ENCODE measurements around the gene PRPSAP2. TPM values are rescaled to one million over a fixed set of nuclear protein-coding genes. Genes with fewer than 3 reads are reported as not detected.

The PRPSAP2 gene
- total RNA-seq, 2 donors from 2014 or later = 34.8 to 35.9 TPM

DNA sequence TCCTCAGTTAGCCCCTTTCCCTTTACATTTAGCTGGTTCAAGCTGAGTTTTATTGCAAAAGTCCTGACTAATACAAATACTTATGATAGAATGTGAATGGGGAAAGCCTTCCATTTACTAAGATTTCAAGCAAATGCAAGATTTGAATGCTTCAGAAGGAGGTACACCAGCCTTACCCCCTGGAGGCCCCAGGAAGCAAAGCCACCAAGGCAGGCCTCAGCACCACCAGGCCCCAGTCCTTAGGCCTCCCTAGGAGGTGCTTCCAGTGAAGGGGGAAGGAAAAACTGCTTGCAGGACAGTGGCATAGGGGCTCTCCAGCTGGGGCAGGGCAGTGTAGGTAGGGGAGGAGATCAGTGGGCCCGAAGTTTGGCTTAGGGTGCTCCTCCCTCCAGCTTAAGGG, 7.3 kb upstream of the PRPSAP2 start:
- H3K27me3 ChIP-seq = no peaks in the 10 kb centered on the region
- intact Hi-C loops (cut with DNase I) = no loop called here
- H3K36me3 ChIP-seq = no peaks in the 10 kb centered on the region
- DNase-seq = no peak
- H3K9me3 ChIP-seq = no peaks in the 10 kb centered on the region
- no peaks in the 10 kb centered on the region for H3K4me1 ChIP-seq
- no peak overlapping the region for H3K9ac ChIP-seq (ENCODE audit: low read depth in 2 of 2, low read length in 2 of 2)
- no peak overlapping the region for H3K4me3 ChIP-seq
- TF ChIP-seq, protein P1, sequence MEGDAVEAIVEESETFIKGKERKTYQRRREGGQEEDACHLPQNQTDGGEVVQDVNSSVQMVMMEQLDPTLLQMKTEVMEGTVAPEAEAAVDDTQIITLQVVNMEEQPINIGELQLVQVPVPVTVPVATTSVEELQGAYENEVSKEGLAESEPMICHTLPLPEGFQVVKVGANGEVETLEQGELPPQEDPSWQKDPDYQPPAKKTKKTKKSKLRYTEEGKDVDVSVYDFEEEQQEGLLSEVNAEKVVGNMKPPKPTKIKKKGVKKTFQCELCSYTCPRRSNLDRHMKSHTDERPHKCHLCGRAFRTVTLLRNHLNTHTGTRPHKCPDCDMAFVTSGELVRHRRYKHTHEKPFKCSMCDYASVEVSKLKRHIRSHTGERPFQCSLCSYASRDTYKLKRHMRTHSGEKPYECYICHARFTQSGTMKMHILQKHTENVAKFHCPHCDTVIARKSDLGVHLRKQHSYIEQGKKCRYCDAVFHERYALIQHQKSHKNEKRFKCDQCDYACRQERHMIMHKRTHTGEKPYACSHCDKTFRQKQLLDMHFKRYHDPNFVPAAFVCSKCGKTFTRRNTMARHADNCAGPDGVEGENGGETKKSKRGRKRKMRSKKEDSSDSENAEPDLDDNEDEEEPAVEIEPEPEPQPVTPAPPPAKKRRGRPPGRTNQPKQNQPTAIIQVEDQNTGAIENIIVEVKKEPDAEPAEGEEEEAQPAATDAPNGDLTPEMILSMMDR (IDR thresholded peaks at IDR 0.05) = no peak
- no peak overlapping the region for H3K27ac ChIP-seq

DNA sequence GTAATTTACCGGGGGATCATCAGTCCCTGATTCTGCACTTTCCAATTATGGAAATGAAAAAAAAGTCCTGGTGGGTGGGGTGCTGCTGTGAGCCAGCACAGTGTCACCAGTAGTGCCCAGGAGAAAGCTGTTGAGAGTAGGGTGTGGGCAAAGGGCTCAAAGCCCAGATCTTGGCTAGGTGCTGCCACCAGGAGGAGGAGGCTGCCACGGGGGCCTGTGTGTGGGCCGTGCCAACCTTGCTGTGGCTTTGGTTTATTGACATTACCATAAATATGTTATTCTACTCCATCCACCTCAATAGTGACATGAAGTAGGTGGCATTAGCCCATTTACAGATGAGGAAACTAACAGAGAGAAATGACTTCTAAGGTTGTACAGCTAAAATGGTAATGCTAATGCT, 6.7 kb upstream of the PRPSAP2 start:
- TF ChIP-seq, protein P1 (IDR thresholded peaks at IDR 0.05) = no peak
- Histone ChIP-seq H3K4me1 (no peaks in the 10 kb centered on the region), H3K27ac (no peak overlapping the region), H3K36me3 (no peaks in the 10 kb centered on the region), H3K9me3 (no peaks in the 10 kb centered on the region), H3K27me3 (no peaks in the 10 kb centered on the region), H3K9ac (ENCODE audit: low read depth in 2 of 2, low read length in 2 of 2) (no peak overlapping the region), H3K4me3 (no peak overlapping the region)
- intact Hi-C loops (cut with DNase I) = no loop called here
- DNase-seq = no peak

GRCh38 chr17:18854956-18855355, 3.0 kb upstream of the PRPSAP2 start:
- no peak overlapping the region for H3K4me3 ChIP-seq
- no peaks in the 10 kb centered on the region for H3K27me3 ChIP-seq
- TF ChIP-seq, protein P1 (IDR thresholded peaks at IDR 0.05) = no peak
- H3K9ac ChIP-seq (ENCODE audit: low read depth in 2 of 2, low read length in 2 of 2) = no peak overlapping the region
- no peaks in the 10 kb centered on the region for H3K4me1 ChIP-seq
- H3K9me3 ChIP-seq = no peaks in the 10 kb centered on the region
- H3K27ac ChIP-seq = no peak overlapping the region
- no peaks in the 10 kb centered on the region for H3K36me3 ChIP-seq
- intact Hi-C loops (cut with DNase I) = no loop called here
- no peak for DNase-seq

DNA sequence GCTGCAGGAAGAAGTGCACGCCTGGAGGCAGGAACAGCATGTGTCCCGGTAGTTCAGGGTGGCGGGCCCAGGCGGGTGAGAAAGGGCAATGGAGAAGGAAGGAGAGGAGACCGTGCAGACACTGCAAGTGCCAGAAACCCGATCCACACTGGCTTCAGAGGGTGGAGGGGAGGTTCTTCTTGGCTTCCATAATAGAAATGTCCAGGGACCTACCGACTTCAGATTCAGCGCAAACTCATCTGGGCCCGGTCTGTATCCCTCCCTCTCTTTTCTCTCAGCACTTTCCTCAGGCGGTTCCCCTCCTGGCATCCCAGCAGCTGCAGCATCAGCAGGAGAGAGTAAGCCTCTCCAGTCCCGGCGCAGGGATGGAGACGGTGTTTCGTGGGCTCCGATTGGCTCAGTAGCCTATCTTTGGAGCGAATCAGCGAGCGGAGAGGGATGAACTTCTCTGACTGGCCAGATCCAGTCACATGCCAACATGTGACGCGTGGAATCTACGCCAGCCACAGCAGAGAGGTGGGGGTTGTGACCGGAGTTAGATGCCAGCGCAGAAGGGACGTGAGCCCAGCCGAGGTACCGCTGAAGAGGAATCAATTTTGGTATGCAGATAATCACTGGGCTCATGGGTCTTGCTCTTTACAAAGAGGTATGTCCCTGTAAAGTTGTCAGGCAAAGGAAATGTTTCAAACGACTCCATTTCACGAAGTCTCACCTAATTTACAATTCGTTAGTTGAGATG, 1.9 kb upstream of the PRPSAP2 start:
- Histone ChIP-seq H3K4me3 (peak overlapping the region; percentile 47), H3K36me3 (no peaks in the 10 kb centered on the region), H3K9ac (ENCODE audit: low read depth in 2 of 2, low read length in 2 of 2) (peak overlapping the region; percentile 32 to 44), H3K4me1 (no peaks in the 10 kb centered on the region), H3K9me3 (no peaks in the 10 kb centered on the region), H3K27me3 (no peaks in the 10 kb centered on the region), H3K27ac (peak overlapping the region; percentile 51)
- intact Hi-C loops (cut with DNase I) = no loop called here
- DNase-seq = peak; percentile 95
- TF ChIP-seq, protein P1 (IDR thresholded peaks at IDR 0.05) = no peak

DNA sequence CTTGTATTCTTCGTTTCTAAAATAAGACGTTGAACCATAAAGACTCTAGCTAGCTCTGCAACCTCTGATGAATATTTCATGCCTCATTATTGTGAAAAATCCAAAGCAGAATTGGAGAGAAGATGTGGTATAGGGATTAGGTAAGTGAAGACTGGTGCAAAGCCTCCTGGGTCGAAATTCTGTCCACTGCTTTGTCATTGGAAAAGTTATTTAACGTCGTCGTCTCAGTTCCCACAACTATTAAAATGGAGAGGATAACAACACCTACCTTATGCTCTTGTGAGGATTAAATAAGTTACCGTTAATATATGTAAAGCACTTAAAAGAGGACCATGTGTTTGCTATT, 1.4 kb upstream of the PRPSAP2 start:
- intact Hi-C loops (cut with DNase I) = no loop called here
- no peaks in the 10 kb centered on the region for H3K9me3 ChIP-seq
- H3K36me3 ChIP-seq = no peaks in the 10 kb centered on the region
- no peaks in the 10 kb centered on the region for H3K27me3 ChIP-seq
- H3K9ac ChIP-seq (ENCODE audit: low read depth in 2 of 2, low read length in 2 of 2) = peak overlapping the region in 1 of 2 donors; percentile 44
- no peak for DNase-seq
- H3K27ac ChIP-seq = peak overlapping the region; percentile 51
- H3K4me1 ChIP-seq = no peaks in the 10 kb centered on the region
- H3K4me3 ChIP-seq = peak overlapping the region; percentile 47
- TF ChIP-seq, protein P1 (IDR thresholded peaks at IDR 0.05) = no peak

All from colonic mucosa (tissue), 4 donors.